ENCODE measurements around the gene PDE11A.

Gene PDE11A

DNA sequence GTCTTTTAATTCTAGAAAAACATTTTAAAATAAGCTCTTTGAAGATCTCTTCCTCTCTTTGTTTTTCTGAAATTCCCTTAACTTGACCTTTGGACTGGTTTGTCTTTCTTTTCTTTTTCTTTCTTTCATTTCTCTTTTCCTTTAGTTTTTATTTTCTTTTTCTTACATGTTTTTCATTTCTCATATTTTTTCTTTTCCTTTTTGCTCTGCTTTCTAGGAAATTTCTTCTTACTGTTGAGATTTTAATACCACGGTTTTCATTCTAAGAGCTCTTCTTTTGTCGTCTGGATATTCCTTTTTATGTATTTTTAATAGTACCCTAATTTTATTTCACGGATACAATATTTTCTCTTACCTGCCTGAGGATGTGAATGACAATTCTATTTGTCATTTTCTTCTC is 342.2 kb downstream of the PDE11A start:
- TF ChIP-seq, protein P1, sequence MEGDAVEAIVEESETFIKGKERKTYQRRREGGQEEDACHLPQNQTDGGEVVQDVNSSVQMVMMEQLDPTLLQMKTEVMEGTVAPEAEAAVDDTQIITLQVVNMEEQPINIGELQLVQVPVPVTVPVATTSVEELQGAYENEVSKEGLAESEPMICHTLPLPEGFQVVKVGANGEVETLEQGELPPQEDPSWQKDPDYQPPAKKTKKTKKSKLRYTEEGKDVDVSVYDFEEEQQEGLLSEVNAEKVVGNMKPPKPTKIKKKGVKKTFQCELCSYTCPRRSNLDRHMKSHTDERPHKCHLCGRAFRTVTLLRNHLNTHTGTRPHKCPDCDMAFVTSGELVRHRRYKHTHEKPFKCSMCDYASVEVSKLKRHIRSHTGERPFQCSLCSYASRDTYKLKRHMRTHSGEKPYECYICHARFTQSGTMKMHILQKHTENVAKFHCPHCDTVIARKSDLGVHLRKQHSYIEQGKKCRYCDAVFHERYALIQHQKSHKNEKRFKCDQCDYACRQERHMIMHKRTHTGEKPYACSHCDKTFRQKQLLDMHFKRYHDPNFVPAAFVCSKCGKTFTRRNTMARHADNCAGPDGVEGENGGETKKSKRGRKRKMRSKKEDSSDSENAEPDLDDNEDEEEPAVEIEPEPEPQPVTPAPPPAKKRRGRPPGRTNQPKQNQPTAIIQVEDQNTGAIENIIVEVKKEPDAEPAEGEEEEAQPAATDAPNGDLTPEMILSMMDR (IDR thresholded peaks at IDR 0.05; ENCODE audit: low read depth, low read length): no peak
- no peak for DNase-seq (ENCODE audit: extremely low read depth, low read depth)

- DNase-seq (ENCODE audit: extremely low read depth, low read depth): no peak
- TF ChIP-seq, protein P1 (IDR thresholded peaks at IDR 0.05; ENCODE audit: low read depth, low read length): no peak
These were observed 343.7 kb downstream of the PDE11A start for GRCh38 chr2:177728920-177729319.

DNA sequence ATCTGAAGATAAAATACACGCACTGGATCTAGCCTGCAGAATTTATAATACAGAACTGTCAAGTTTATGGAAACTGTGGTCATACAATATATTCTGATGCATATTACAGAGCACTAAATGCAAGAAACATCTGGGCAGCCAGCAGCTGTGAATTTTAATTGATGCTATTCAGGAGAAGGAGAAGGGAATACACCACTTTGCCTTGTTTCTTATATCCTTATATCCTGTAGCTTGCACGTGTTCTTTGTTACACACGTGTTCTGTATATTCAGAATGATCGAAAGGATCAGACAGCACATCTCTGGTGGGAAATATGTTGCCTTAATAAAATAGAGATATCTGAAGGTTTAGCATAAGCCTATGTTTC is 344.2 kb downstream of the PDE11A start:
- DNase-seq (ENCODE audit: extremely low read depth, low read depth): no peak

DNA sequence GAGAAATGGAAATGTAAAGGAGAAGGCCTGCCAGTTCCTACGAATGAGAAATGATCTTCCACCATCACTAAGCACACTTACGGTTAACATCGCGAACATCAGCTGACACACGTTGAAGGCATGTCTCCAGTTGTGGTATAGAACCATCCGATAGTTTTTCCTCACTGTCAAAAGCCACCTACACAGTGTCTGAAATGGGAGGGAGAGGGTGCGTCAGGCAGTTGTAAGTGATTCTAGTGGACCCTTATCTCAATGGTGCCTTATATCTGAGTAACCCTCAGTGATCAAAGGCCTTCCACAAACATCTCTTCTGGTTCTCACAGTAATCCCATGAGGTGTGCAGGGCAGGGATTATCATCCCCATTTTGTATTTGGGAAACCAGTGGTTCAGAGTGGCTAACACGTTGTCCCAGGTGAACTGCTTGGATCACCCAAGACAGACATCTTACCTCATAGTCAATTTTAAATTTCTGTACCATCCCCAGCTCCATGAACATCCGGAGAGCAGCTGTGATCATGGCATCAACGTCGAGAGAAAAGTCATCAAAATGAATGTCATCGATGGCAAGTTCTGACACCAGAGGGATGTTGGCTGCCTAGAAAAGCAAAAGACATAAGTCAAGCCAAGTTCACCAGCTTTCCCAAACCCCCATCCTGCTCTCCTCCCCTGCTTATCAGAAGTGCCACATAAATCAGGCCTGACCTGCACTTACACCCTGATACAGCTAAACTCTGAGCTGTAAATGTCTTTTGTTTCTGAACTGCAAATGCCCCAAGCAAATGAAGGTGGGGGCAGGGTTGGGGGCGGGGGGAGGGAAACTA is 344.8 kb downstream of the PDE11A start:
- TF ChIP-seq, protein P1 (IDR thresholded peaks at IDR 0.05; ENCODE audit: low read depth, low read length): no peak
- DNase-seq (ENCODE audit: extremely low read depth, low read depth): no peak

More for the DNA sequence above, 344.2 kb downstream of the PDE11A start:
- TF ChIP-seq, protein P1 (IDR thresholded peaks at IDR 0.05; ENCODE audit: low read depth, low read length): no peak

DNA sequence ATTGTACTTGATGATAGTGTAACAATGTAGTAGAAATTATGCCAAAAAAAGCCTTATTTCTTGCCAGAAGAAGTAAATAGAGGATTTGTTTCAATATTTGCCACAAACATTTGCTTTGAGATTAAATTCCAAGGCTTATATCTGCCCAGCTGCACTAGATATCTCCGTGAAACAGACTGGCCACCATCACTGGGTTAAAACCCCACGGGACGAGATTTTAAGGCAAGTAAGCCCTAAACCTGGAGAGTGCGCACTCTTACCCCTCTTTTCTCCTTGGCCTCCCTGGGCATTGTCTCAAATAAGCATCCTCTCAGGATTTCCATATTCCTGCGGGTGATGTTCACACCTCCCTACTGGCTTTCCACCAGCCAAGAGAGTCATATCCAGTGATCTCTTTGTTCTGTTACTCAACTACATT is 345.6 kb downstream of the PDE11A start:
- TF ChIP-seq, protein P1 (IDR thresholded peaks at IDR 0.05; ENCODE audit: low read depth, low read length): no peak
- no peak for DNase-seq (ENCODE audit: extremely low read depth, low read depth)

DNA sequence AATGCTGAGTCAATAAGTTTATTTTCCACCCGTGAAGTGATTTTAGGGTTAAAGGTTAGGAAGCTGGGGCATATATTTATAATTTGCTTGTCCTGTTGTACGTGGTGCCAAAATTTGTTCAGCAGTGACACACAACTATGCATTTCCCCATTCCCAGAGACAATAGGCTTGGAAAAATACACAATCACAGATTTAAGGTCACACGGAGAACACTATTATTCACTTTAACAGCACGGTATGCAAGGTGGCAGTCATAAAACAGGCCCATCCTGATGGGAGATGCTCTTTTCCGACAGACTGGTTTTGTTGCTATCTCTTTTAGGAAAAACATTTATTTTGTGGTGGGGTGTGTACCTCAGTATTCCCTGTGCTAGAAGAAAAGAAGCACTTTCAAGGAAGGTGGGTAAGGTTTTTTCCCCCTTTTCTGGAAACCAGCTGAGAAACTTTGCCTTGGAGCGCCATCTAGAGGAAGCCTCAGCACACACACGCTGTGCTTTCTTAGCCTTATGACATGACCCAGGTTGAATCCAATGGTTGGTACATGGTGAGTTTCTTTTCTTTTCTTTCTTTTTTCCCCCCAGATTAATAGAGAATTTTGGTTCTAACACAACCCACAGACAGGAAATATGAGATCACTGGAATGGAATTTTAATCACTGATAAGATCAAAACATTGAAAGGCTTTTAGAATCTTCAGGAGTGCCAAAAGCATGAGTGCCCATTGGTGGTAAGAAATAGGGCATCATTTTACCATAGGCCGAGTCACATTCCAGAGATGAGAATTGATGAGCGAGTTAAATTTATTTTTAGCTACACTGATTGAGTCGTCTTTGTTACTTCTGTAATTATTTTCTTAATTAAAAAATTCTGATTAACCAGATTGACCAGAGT is 347.9 kb downstream of the PDE11A start:
- DNase-seq (ENCODE audit: extremely low read depth, low read depth): peak; percentile 5
- TF ChIP-seq, protein P1 (IDR thresholded peaks at IDR 0.05; ENCODE audit: low read depth, low read length): peak; percentile 95

GRCh38 chr2:177723235-177723634 is 349.3 kb downstream of the PDE11A start:
- no peak for DNase-seq (ENCODE audit: extremely low read depth, low read depth)
- TF ChIP-seq, protein P1 (IDR thresholded peaks at IDR 0.05; ENCODE audit: low read depth, low read length): no peak

All from AG09319 (cell line).